HepG2 (cell line): Measurements from ENCODE around the gene CHRD. TPM values are rescaled to one million over a fixed set of nuclear protein-coding genes. Genes with fewer than 3 reads are reported as not detected.

Source experiments
- E2F1 ChIP-seq: sonication (generic); formaldehyde crosslinking; IDR thresholded peaks from 2 replicates; pipeline ENCODE4 v1.5.0; 2020; ENCODE audit warnings: missing genetic modification reagents
- HOXA9 ChIP-seq: sonication (generic); formaldehyde crosslinking; IDR thresholded peaks from 2 replicates; pipeline ENCODE4 v1.8.1; 2022; ENCODE audit warnings: missing genetic modification reagents, mild to moderate bottlenecking, moderate library complexity, borderline replicate concordance
- ISL2 ChIP-seq: sonication (generic); formaldehyde crosslinking; IDR thresholded peaks from 2 replicates; pipeline ENCODE4 v1.5.0; 2020; ENCODE audit warnings: missing genetic modification reagents
- JUND ChIP-seq: sonication (generic); formaldehyde crosslinking; IDR thresholded peaks from 2 replicates; pipeline ENCODE4 v1.8.0; 2022; ENCODE audit warnings: mild to moderate bottlenecking, missing genetic modification reagents
- KLF12 ChIP-seq: sonication (generic); formaldehyde crosslinking; IDR thresholded peaks from 2 replicates; pipeline ENCODE4 v1.4.0; 2020; ENCODE audit warnings: missing genetic modification reagents, borderline replicate concordance
- LCORL ChIP-seq, 2 experiments: fragments of 450-650 bp in 1 of 2; sonication (generic) in 1 of 2; formaldehyde crosslinking in 1 of 2; IDR thresholded peaks; 2 replicates each; pipeline versions ENCODE4 v1.5.0 to v1.6.1; 2017 to 2020; ENCODE audit warnings: antibody characterized with exemption in 1 of 2, missing genetic modification reagents in 1 of 2
- MAZ ChIP-seq, 2 experiments: sonication (generic) in 1 of 2; formaldehyde crosslinking in 1 of 2; IDR thresholded peaks; 2 replicates each; pipeline versions ENCODE4 v1.5.0 to v1.6.1; 2012 to 2020; ENCODE audit warnings: low read depth in 2 of 2, mild to moderate bottlenecking in 2 of 2, borderline replicate concordance in 1 of 2, improper control_type of control experiment in 1 of 2, low read length in 1 of 2, missing genetic modification reagents in 1 of 2, moderate library complexity in 1 of 2
- MED13 ChIP-seq: sonication (generic); formaldehyde crosslinking; IDR thresholded peaks from 2 replicates; pipeline ENCODE4 v1.5.0; 2020; ENCODE audit warnings: missing genetic modification reagents
- NFIB ChIP-seq: sonication (generic); formaldehyde crosslinking; IDR thresholded peaks from 2 replicates; pipeline ENCODE4 v1.9.0; 2021; ENCODE audit warnings: missing genetic modification reagents, mild to moderate bottlenecking, borderline replicate concordance
- NFYC ChIP-seq: IDR thresholded peaks from 2 replicates; pipeline ENCODE4 v1.6.1; 2016; ENCODE audit warnings: missing genetic modification reagents, missing compliant biosample characterization
- RBM39 ChIP-seq: fragments of 200-400 bp; formaldehyde crosslinking; IDR thresholded peaks from one replicate; pipeline ENCODE4 v1.6.1; 2018; ENCODE audit warnings: antibody characterized with exemption, mild to moderate bottlenecking, low read depth, low read length; ENCODE audit not compliant: poor library complexity, severe bottlenecking
- SMYD3 ChIP-seq: sonication (generic); formaldehyde crosslinking; IDR thresholded peaks from 2 replicates; pipeline ENCODE4 v1.8.1; 2023; ENCODE audit warnings: mild to moderate bottlenecking, missing genetic modification reagents
- SRY ChIP-seq: sonication (generic); formaldehyde crosslinking; IDR thresholded peaks from 2 replicates; pipeline ENCODE4 v1.8.0; 2022; ENCODE audit warnings: mild to moderate bottlenecking, missing genetic modification reagents
- SUZ12 ChIP-seq: fragments of 150-350 bp; IDR thresholded peaks from 2 replicates; pipeline ENCODE4 v1.6.1; 2014; ENCODE audit warnings: low read depth, low read length
- ZBTB14 ChIP-seq: sonication (generic); formaldehyde crosslinking; IDR thresholded peaks from 2 replicates; pipeline ENCODE4 v1.4.0; 2020; ENCODE audit warnings: missing genetic modification reagents
- ZMAT3 ChIP-seq: sonication (generic); formaldehyde crosslinking; conservative IDR thresholded peaks from 2 replicates; pipeline ENCODE4 v1.7.0; 2021; ENCODE audit warnings: missing genetic modification reagents
- ZNF547 ChIP-seq: sonication (generic); formaldehyde crosslinking; IDR thresholded peaks from 2 replicates; pipeline ENCODE4 v1.5.1; 2020; ENCODE audit warnings: mild to moderate bottlenecking, missing genetic modification reagents
- ZSCAN22 ChIP-seq: sonication (generic); formaldehyde crosslinking; IDR thresholded peaks from 2 replicates; pipeline ENCODE4 v1.4.0; 2020; ENCODE audit warnings: mild to moderate bottlenecking, missing genetic modification reagents
- polyA plus RNA-seq, 8 experiments: library from polyadenylated mRNA; depleted of rRNA in 3 of 8; stranded (reverse) in 7 of 8; unstranded in 1 of 8; fragments of >200 nt; fragmentation: Illumina TruSeq in 4 of 8; extraction: Trizol in 4 of 8; gene quantifications; 2 replicates each; pipeline versions ENCODE4 v1.2.1 to v1.2.3, GENCODE V29; 2011 to 2016; ENCODE audit warnings: low read depth in 4 of 8, missing spikeins in 1 of 8, mixed read lengths in 1 of 8; ENCODE audit not compliant: insufficient read depth in 1 of 8
- total RNA-seq, 5 experiments: library from RNA; depleted of rRNA; stranded (reverse); fragments of >200 nt; fragmentation: Illumina TruSeq; extraction: Trizol; gene quantifications; 2 replicates each; pipeline ENCODE4 v1.2.3, GENCODE V29; 2016; ENCODE audit warnings: low read depth in 1 of 5

CHRD gene
- total and polyA plus RNA-seq, 2 of the 13 experiments (the other 11 are each of a cell fraction or from before 2014, with no cell fraction given) = 22.2 to 35.2 TPM

DNA sequence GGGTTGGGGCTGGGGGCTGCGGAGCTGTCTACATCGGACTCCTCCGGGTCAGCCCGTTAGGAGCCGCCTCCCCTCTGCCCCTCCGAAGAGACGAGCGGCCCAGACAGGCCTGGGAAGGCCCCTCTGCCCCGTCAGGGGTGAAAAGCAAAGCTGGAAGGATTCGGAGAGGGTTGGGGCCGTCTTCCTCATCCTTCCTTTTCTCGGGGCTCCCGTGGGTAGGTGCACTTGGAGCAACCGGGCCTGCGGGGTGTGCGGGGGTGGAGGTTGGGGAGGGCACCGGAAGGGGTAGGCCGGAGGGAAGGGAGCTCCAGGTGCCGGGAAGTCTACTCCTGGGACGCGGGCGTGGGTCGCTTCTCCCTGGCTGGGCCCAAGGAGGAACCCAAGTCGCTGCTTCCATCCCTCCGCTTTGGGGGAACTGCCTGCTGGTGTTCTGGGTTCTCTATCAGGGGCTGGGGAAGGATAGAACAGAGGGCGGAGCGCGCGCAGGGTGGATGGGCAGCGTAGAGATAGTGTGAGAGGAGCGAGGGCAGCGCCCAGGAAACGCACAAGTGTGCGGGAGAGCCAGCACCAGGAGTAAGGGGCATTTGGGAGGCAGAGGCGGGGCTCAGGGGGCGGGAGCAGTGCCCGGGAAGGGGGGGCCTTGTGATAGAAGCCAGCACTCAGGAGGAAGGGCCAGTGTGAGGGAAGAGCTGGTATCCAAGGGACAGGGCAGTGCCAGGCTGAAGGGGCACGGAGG is 17.8 kb upstream of the CHRD start (continued):
- TF ChIP-seq E2F1 (0 out of 2 replicates have a peak, but pooled peaks have one; percentile 28), ZBTB14 (CRISPR knock-in tag) (peak; percentile 7), RBM39 (peak; percentile 66), SUZ12 (no peak), ZSCAN22 (CRISPR knock-in tag) (no peak), MED13 (CRISPR knock-in tag) (0 out of 2 replicates have a peak, but pooled peaks have one; percentile 36), NFYC (CRISPR knock-in tag) (no peak), MAZ (IDR thresholded peaks at IDR 0.05; ENCODE audit: borderline replicate concordance, low read depth, low read length) (no peak; the same call in 1 of the 2 replicates), MAZ (CRISPR knock-in tag; IDR thresholded peaks at IDR 0.05; ENCODE audit: low read depth) (no peak), SRY (CRISPR knock-in tag) (0 out of 2 replicates have a peak, but pooled peaks have one; percentile 12), SMYD3 (CRISPR knock-in tag) (no peak), KLF12 (CRISPR knock-in tag) (peak; percentile 57; the same call in 1 of the 2 replicates), ZMAT3 (CRISPR knock-in tag) (0 out of 2 replicates have a peak, but pooled peaks have one; percentile 29), JUND (CRISPR knock-in tag) (0 out of 2 replicates have a peak, but pooled peaks have one; percentile 24), NFIB (no peak), ZNF547 (peak; percentile 3; the same call in 1 of the 2 replicates), HOXA9 (CRISPR knock-in tag) (0 out of 2 replicates have a peak, but pooled peaks have one; percentile 41), ISL2 (CRISPR knock-in tag) (0 out of 2 replicates have a peak, but pooled peaks have one; percentile 15), LCORL (IDR thresholded peaks at IDR 0.05) (no peak), LCORL (CRISPR knock-in tag; IDR thresholded peaks at IDR 0.05) (0 out of 2 replicates have a peak, but pooled peaks have one; percentile 35)
